Measurements from ENCODE around the gene MET. TPM values are rescaled to one million over a fixed set of nuclear protein-coding genes. Genes with fewer than 3 reads are reported as not detected.

The MET gene
- total and polyA plus RNA-seq, 2 donors from 2014 or later: 13.4 to 225 TPM

DNA sequence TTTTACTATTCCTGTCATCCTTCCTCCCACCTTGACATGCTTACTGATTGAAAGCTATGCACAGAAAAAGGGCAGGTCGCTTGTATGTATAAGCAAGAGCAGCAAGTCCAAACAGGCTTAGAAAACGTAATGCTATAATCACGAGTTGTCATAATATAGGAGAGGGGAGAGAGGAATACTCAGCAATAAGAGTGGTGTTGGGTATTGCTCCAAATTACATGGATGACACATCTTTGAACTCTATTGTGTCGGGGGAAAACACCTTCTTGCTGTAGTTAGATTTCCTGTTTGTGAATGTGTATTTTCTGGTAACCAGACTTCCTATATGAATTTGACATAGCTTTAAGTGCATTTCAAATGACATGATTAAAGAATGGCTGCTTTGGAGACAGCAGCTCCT is 7.5 kb downstream of the MET start:
- DNase-seq: no peak
- intact Hi-C loops (cut with DNase I): no loop called here
- TF ChIP-seq, protein P1, sequence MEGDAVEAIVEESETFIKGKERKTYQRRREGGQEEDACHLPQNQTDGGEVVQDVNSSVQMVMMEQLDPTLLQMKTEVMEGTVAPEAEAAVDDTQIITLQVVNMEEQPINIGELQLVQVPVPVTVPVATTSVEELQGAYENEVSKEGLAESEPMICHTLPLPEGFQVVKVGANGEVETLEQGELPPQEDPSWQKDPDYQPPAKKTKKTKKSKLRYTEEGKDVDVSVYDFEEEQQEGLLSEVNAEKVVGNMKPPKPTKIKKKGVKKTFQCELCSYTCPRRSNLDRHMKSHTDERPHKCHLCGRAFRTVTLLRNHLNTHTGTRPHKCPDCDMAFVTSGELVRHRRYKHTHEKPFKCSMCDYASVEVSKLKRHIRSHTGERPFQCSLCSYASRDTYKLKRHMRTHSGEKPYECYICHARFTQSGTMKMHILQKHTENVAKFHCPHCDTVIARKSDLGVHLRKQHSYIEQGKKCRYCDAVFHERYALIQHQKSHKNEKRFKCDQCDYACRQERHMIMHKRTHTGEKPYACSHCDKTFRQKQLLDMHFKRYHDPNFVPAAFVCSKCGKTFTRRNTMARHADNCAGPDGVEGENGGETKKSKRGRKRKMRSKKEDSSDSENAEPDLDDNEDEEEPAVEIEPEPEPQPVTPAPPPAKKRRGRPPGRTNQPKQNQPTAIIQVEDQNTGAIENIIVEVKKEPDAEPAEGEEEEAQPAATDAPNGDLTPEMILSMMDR (IDR thresholded peaks at IDR 0.05; ENCODE audit: borderline replicate concordance, extremely low read depth, insufficient read depth): no peak
- Histone ChIP-seq H3K4me3 (ENCODE audit: low read length in 3 of 3) (no peak overlapping the region), H3K9ac (ENCODE audit: low read length in 3 of 3) (no peak overlapping the region), H3K27me3 (ENCODE audit: control insufficient read depth, insufficient read depth, low read length) (no peaks in the 10 kb centered on the region), H3K27ac (ENCODE audit: low read depth in 2 of 2, low read length in 2 of 2) (no peak overlapping the region), H3K36me3 (ENCODE audit: control insufficient read depth in 2 of 3, insufficient read depth in 3 of 3, low read length in 3 of 3) (no peaks in the 10 kb centered on the region), H3K9me3 (ENCODE audit: control insufficient read depth in 2 of 3, insufficient read depth in 1 of 3, low read length in 3 of 3) (no peaks in the 10 kb centered on the region), H3K4me1 (ENCODE audit: control insufficient read depth in 2 of 3, insufficient read depth in 2 of 3, low read depth in 1 of 3, low read length in 3 of 3) (no peaks in the 10 kb centered on the region)
- no peak for FAIRE-seq

DNA sequence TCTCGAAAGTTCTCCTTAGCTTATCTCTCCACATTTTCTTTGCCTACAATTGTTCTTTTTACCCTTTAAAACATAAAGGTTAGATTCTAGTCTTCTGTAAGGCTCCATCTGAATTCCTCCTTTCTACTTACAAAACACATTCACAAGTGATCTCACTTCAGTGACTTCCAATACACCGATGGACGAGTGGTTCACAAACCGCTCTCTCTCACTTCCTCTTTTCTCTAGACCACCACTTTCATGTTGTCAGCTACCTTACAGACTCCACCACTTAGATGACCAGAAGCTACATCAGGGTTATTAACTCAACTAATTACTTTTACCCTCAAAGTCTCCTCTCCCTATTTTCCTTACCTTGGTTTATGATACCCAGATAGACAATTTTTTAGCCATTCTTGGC is 11.8 kb downstream of the MET start:
- H3K9ac ChIP-seq (ENCODE audit: low read length in 3 of 3): no peak overlapping the region

DNA sequence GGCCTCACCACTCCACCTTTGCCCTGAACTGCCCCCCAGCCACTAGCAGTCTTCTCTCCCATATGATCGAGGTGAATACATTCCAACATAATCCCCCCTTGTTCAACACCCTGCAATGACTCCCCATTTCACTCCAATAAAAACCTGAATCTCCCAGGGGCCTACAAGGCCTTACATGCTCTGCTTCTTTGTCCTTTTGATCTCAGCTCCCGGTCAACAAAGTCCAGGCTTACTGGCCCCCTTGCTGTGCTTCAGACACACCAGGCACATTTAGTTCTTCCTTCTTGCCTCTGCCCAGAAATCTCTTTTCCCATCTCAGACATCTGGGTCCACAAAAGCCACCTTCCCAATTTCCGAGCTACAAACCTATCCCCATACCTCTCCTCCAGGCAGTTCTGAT is 14.0 kb downstream of the MET start:
- H3K9me3 ChIP-seq (ENCODE audit: control insufficient read depth in 2 of 3, insufficient read depth in 1 of 3, low read length in 3 of 3): no peaks in the 10 kb centered on the region
- TF ChIP-seq, protein P1 (IDR thresholded peaks at IDR 0.05; ENCODE audit: borderline replicate concordance, extremely low read depth, insufficient read depth): no peak
- no peaks in the 10 kb centered on the region for H3K36me3 ChIP-seq (ENCODE audit: control insufficient read depth in 2 of 3, insufficient read depth in 3 of 3, low read length in 3 of 3)
- no peaks in the 10 kb centered on the region for H3K27me3 ChIP-seq (ENCODE audit: control insufficient read depth, insufficient read depth, low read length)
- no peak overlapping the region for H3K27ac ChIP-seq (ENCODE audit: low read depth in 2 of 2, low read length in 2 of 2)
- intact Hi-C loops (cut with DNase I): no loop called here
- no peak overlapping the region for H3K4me3 ChIP-seq (ENCODE audit: low read length in 3 of 3)
- H3K9ac ChIP-seq (ENCODE audit: low read length in 3 of 3): no peak overlapping the region
- H3K4me1 ChIP-seq (ENCODE audit: control insufficient read depth in 2 of 3, insufficient read depth in 2 of 3, low read depth in 1 of 3, low read length in 3 of 3): no peaks in the 10 kb centered on the region
- no peak for DNase-seq
- FAIRE-seq: no peak

More for the DNA sequence above, 11.8 kb downstream of the MET start:
- DNase-seq: no peak
- H3K36me3 ChIP-seq (ENCODE audit: control insufficient read depth in 2 of 3, insufficient read depth in 3 of 3, low read length in 3 of 3): no peaks in the 10 kb centered on the region
- H3K27me3 ChIP-seq (ENCODE audit: control insufficient read depth, insufficient read depth, low read length): no peaks in the 10 kb centered on the region
- FAIRE-seq: no peak
- H3K27ac ChIP-seq (ENCODE audit: low read depth in 2 of 2, low read length in 2 of 2): no peak overlapping the region
- H3K4me3 ChIP-seq (ENCODE audit: low read length in 3 of 3): no peak overlapping the region
- no peaks in the 10 kb centered on the region for H3K4me1 ChIP-seq (ENCODE audit: control insufficient read depth in 2 of 3, insufficient read depth in 2 of 3, low read depth in 1 of 3, low read length in 3 of 3)
- TF ChIP-seq, protein P1 (IDR thresholded peaks at IDR 0.05; ENCODE audit: borderline replicate concordance, extremely low read depth, insufficient read depth): no peak
- intact Hi-C loops (cut with DNase I): no loop called here
- H3K9me3 ChIP-seq (ENCODE audit: control insufficient read depth in 2 of 3, insufficient read depth in 1 of 3, low read length in 3 of 3): no peaks in the 10 kb centered on the region

DNA sequence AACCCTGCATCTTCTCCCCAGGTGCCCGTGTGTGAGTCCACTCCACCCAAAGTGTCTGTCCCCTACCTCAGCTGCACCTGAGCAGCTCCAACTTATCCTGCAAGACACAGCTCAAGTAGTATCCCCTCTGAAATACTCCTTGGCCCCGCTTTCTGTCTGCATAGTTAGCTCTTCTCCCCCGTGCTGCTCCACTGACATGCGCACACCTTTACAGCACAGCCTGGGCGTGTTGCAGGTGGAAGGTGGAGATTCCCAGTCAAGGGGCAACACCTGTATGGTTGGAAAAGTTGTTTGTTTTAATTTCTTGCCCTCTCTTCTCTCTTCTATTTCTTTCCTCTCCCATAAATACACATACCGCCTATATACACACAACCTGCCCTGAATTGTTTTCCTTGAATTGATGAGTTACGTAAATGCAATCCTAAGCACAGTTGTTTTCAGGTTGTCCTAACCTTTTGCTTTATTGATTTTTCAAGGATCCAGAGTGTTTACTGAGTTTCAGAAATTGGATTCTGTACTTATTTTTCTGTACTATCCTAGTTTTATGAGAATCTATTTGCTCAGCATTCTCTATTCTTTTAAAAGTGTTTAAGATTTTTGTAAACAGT is 14.9 kb downstream of the MET start:
- Histone ChIP-seq H3K36me3 (ENCODE audit: control insufficient read depth in 2 of 3, insufficient read depth in 3 of 3, low read length in 3 of 3) (no peaks in the 10 kb centered on the region), H3K4me1 (ENCODE audit: control insufficient read depth in 2 of 3, insufficient read depth in 2 of 3, low read depth in 1 of 3, low read length in 3 of 3) (no peaks in the 10 kb centered on the region), H3K9ac (ENCODE audit: low read length in 3 of 3) (no peak overlapping the region), H3K27ac (ENCODE audit: low read depth in 2 of 2, low read length in 2 of 2) (no peak overlapping the region), H3K4me3 (ENCODE audit: low read length in 3 of 3) (no peak overlapping the region), H3K27me3 (ENCODE audit: control insufficient read depth, insufficient read depth, low read length) (no peaks in the 10 kb centered on the region), H3K9me3 (ENCODE audit: control insufficient read depth in 2 of 3, insufficient read depth in 1 of 3, low read length in 3 of 3) (no peaks in the 10 kb centered on the region)
- intact Hi-C loops (cut with DNase I): no loop called here
- TF ChIP-seq, protein P1 (IDR thresholded peaks at IDR 0.05; ENCODE audit: borderline replicate concordance, extremely low read depth, insufficient read depth): no peak
- FAIRE-seq (no peak), DNase-seq (no peak)
